Left cardiac atrium (tissue), 4 donors: ENCODE measurements around the gene MFAP4. TPM values are rescaled to one million over a fixed set of nuclear protein-coding genes. Genes with fewer than 3 reads are reported as not detected.

Experiments
- ATAC-seq, 2 donors: fragments of 200-7000 bp; cut with Tn5 transposase; one replicate each; pipeline ENCODE4 v1.9.1; 2020; ENCODE audit warnings: mild to moderate bottlenecking in 2 of 2, moderate library complexity in 2 of 2
- DNase-seq: peaks from one replicate; pipeline ENCODE4 v3.0.0-alpha.2; 2020
- intact Hi-C, 2 donors: fragments of 100-400 bp; cut with DNase I; formaldehyde crosslinking; loops; one replicate each; pipeline versions ENCODE4 v1.14.1 to v1.15.1; 2022 to 2023
- total RNA-seq, 2 donors: library from RNA; stranded (reverse); fragmentation: NEBNext Ultra II Directional; extraction: Animal tissue kit (Norgen Biotek cat#: 25700); gene quantifications; one replicate each; pipeline ENCODE4 v1.2.1, GENCODE V29; 2021
- donor health status: DM: no; HTN: yes; CAD: no.
- donor health status: DM: no; HTN: yes; CAD: no; lungs with severe emphysema.
- donor health status: DM: yes; HTN: yes; CAD: no.
- donor health status: Dilated cardiomyopathy.

Gene MFAP4
- total RNA-seq, 2 donors from 2014 or later: 44.8 to 104 TPM

DNA sequence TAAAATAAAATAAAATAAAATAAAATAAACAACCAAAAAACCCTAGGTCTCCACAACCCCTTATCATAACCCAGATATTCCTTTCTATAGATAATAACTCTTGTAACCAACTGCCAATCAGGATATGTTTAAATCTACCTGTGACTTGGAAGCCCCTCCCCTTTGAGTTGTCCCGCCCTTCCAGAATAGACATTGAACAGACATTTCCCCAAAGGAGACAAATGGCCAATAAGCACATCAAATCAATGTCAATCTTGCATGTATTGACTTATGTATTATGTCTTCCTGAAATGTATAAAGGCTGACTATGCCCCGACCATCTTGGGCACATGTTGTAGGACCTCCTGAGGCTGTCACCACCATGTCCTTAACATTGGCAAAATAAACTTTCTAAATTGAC lies 10.2 kb downstream of the MFAP4 start:
- ATAC-seq (no peak), DNase-seq (no peak)
- intact Hi-C loops: loop anchor here in 1 of 2 donors (1.0 kb wide), 1 partner anchor 15 kb away; the partner anchor contains the start of gene B9D1

DNA sequence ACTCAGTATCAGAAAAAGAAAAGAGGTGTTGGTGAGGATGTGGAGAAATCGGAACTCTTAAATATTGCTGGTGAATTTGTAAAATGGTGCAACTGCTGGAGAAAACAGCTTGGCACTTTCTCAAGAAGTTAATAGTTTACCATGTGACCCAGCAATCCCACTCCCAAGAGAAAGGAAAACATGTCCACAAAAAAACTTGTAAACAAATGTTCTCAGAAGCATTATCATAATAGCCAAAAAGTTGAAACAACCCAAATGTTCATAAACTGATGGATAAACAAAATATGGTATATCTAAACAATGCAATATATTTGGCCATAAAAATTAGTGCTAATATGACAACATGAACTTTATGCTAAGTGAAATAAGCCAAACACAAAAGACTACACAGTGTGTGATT lies 11.3 kb downstream of the MFAP4 start:
- no peak for ATAC-seq

DNA sequence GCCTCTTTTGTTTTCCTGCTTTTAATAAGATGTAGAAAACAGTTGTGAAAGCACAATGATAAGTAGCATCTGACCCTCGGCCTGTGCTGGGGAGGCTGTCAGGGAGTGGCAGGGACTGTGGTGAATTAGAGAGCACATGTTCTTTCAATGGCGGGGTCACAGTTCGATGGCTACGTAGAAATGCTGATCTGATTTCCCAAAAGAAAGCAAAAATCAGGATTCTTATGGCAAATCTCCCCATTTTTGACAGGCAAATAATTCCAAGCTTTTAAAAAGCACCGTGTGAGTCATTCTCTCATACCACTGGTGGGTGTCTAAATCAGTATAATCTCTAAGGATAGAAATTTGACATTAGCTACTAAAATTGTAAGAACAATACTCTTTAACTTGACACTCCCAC lies 12.9 kb downstream of the MFAP4 start:
- DNase-seq: no peak
- intact Hi-C loops: no loop called here
- ATAC-seq: no peak

More for the DNA sequence above, 11.3 kb downstream of the MFAP4 start:
- DNase-seq: no peak
- intact Hi-C loops: no loop called here

DNA sequence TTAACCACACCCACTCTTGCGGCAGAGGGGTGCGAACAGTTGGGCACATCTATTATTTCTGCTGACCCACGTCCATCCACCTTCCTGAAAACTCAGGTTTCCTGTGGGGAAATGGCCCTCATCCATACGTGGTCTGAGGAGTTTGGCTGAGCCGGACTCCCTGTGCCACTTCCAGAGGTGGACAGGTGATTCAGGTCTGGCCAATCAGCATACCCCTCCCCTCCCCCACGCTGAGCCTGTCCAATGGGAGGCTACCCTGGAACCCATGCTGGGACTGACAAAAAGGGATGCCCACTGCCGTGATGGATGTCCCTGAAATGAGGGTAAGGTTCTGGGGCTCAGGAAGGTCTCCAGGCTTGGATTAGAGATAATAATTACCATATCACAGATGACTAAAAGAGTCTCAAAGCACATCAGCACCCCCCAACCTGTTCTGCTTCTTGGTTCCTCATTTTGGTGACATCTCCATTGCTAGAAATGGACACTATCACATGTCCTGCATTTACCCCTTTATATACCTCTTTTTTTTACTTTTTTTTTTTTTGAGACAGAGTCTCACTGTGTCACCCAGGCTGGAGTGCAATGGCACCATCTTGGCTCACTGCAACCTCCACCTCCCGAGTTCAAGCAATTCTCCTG lies 14.0 kb downstream of the MFAP4 start:
- ATAC-seq (no peak), DNase-seq (no peak)
- intact Hi-C loops: no loop called here

DNA sequence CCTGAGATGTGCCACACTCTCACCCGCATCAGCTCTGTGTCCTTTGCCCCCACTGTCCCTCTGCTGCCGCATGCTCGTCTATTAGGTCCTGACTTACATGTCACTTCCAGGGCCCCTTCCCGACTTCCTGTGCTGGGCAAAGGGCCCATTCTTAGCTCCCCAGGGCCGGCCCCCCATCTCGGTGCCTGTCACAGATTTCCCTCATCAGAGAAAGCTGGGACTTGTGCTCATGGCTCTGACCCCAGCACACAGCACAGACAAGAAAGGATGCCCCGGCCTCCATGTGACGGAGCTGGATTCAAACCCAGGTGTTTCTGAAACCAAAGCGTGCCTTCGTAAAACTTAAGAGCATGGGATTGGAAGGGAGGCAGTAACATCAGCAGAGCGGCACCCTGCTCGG lies 14.6 kb downstream of the MFAP4 start:
- no peak for DNase-seq
- ATAC-seq: no peak
- intact Hi-C loops: no loop called here

DNA sequence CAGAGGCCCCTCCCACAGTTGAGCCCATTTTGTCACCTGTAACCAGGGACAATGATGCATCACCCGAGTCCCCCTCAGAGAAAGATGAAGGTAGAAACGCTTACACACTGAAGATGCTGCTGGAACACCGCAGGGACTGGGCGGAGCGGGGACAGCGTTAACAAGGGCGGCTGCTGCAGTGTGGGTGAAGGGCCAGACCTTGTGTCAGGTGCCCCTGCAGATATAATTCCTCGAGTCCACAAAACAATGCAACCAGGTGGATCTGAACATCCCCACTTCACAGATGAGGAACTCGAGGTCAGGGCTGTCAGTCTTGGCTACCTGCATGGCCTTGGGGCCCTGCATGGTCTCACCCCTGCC lies 15.0 kb downstream of the MFAP4 start:
- DNase-seq (no peak), ATAC-seq (no peak)
- intact Hi-C loops: no loop called here

DNA sequence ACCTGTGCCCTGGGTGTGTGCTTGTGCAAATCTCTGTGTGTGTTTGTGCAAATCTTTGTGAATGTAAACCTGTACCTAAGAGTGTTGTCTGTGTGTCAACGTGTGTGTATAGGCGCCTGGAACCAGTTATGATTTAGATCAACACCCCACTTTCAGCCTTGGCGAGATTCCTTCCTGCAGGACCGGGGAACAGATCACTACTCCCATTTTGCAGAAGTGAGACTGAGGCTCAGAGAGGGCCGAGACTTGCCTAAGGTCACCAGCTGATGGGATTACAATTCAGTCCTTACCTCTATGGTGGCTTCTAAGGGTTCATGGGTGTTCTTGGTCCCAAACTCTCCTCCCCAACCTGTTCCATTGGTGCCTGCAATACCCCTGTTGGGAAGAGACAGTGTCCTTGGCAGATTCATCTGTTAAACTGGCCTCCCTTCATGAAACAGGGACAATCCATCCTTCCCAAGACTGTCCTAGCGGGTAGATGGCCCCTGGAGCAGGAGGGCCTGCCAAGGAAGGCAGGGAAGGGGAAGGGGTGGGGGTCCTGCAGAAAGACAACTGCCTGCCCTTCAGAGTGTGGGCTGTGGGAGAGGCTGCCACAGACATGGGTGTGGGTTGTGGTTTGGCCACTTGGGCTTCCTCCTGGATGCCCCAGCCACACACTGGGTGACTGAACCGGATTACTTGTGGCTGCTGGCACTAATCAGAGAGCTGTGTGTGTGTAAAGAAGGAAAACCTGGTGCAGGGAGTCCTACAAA lies 15.6 kb downstream of the MFAP4 start:
- DNase-seq: no peak
- intact Hi-C loops: no loop called here
- no peak for ATAC-seq

DNA sequence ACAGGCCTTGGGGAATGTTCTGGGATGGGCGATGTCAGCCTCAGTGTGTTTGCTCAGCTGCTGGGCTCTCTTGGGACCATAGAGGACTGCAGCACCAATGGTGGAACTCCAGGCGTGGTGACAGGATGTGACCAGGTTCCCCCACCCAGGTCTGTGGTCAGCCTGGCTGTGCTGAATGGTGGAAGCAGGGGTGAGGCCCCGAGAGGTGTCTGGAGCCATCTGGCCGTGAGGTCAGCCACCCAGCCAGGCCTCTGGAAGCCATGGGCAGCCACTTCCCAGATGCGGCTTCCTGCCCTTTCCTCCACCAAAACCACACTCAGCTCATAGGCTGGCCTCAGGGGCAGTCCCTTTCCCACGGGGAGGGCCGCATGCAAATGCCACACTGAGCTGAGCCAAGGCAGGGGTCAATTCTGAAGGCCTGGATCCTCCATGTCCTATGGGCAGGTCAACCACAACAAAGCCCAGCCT lies 16.5 kb downstream of the MFAP4 start:
- intact Hi-C loops: no loop called here
- ATAC-seq: peak; percentile 74 to 86
- DNase-seq: peak; percentile 66

DNA sequence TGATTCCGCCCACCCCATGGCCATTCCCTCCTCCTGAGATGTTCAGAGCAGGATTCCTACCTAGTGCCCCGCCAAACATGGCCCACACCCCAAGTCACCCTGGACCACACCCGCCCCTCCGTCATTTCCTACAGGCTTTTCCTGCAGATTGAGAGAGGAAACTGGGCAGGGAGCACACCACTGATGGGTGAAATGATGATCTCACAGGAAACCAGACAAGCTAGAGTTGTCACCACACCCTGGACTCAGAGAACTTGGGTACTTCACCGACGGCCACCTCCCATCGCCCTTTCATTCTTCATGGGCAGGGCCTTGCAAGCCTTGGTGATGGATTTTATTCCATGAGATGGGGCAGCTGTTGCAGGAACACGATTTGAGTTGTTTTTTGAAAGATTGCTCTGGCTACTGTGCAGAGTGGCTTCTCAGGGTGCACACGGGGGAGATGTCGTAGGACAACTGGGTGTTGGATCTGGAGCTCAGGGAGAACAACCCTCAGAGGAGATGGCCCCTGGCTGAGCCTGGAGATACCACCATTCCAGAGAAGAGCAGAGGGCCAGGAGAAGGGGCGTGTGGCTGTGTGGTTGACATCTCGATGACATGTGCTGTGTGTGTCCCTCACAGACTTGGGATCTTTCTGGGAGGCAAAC lies 17.0 kb downstream of the MFAP4 start:
- ATAC-seq (peak in 1 of 2 donors; percentile 60), DNase-seq (peak; percentile 76)
- intact Hi-C loops: loop anchor here in 1 of 2 donors (10.0 kb wide), 1 partner anchor 395 kb away; no protein-coding TSS in a partner anchor

DNA sequence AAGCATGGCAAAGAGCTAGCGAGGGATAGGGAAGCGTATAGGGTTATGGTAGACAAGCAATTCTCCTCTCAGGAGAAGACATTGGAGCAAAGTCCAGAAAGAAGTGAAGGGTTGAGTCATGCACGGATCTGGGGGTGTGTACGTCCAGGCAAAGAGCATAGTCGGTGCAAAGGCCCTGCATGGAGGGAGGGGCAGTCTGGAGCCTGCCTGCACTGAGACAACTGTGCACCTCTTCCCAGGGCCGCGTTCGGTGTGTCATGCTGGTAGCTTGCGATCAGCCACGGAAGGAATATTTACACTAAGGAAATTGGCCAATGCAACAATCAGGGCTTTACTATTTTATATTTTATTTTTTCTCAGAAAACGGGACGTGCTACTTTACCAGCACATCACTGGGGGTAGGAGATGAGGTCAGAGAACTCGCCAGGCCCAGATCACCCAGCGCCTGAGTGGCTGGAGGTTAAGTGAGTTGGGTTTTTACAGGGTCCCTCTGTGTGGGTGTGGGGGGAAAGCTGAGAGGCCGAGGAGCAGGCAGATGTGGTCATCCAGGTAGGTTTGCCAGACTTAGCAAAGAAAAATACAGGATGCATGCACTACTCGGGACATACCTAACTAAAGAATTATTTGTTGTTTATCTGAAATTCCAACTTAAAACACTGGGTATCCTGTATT lies 17.7 kb downstream of the MFAP4 start:
- ATAC-seq (no peak), DNase-seq (no peak)
- intact Hi-C loops: loop anchor here in 1 of 2 donors (10.0 kb wide), 1 partner anchor 396 kb away; no protein-coding TSS in a partner anchor

DNA sequence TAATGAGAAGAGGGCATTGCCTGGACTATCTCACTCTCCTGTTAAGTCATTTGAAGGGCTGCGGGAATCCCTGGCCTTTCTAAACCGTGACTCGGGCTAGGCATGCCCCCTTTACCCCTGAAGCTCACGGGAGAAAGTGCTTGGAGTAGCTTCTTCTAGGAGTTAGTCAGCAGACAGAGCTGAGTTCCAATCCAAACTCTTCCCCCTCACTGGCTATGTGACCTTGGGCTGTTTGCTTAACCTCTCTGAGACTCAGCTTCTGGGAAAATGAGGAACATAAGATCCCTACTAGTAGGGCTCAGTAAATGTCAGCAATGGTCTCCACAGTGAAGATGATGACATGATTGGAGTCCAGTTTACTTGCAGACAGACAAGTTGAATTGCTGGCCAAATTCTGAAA lies 18.8 kb downstream of the MFAP4 start:
- intact Hi-C loops: loop anchor here in 1 of 2 donors (10.0 kb wide), 1 partner anchor 397 kb away; no protein-coding TSS in a partner anchor
- DNase-seq (no peak), ATAC-seq (no peak)

DNA sequence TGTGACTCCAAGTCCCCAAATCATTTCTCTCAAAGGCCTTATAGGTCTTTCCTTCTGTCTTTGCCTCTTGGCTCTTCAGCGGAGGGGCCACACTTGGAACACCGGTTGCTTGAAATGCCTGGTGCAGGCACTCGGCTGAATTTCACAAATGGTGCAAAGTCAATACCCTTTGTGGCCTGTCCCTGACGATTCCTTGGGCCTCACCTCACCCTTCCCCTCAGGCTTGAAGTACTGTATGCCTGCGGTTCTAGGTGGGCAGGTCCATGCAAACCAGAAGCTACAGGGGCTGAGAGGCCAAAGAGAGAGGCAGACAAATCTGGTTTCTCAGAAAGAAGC lies 20.4 kb downstream of the MFAP4 start:
- intact Hi-C loops: loop anchor here in 1 of 2 donors (10.0 kb wide), 1 partner anchor 398 kb away; no protein-coding TSS in a partner anchor
- no peak for ATAC-seq

DNA sequence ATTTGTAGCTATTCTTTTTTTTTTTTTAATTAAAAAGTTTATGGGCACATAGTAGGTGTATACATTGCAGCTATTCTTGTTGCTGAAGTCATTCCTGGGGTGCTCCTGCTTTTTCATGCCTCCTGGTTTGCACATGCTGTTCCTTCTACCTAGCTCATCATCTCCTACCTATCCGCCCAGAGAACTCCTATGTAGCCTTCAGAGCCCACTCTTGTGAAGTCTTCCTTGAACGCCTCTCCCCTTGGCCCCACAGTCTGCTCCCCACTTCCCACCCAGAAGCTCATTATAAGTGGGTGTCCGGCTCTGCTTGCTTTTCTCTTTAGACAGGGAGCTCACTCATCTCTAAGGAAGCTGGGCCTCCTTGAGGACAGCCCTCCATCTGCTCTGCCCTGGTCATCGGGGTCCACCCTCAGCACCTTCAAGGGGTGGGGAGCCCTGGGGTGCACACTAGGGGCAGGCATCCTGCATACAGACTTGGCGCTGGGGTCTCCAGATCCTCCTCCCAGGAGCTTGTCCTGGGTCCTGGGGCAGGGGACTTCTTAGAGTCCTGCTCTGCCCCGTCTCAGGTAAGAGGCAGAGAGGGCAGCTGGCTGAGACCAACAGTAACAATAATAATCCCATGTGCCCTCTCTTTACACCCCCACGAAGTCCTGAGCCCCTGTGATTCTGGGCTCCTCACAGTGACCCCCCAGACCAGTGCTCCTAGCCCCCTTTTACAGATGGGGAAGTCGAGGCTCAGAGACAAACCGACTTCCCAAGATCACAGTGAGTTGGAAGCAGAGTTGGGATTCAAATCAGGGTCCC lies 21.0 kb downstream of the MFAP4 start:
- ATAC-seq (no peak), DNase-seq (peak; percentile 9)
- intact Hi-C loops: loop anchor here in 1 of 2 donors (10.0 kb wide), 1 partner anchor 399 kb away; no protein-coding TSS in a partner anchor

More for the DNA sequence above, 20.4 kb downstream of the MFAP4 start:
- DNase-seq: no peak

DNA sequence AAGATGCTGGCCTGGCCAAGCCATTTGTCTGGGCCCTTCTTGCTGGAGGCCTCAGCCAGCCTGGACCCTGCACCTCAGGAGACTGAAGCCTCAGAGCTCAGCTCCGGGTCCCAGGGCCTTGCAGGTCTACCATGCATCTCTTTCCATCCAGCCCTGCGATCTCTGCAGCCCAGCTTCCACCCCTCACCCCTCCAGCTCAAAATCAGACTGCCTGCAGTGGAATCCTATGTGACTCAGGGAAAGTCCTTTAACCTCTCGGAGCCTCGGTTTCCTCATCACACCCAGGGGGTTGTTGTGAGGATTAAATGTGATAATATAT lies 21.5 kb downstream of the MFAP4 start:
- no peak for ATAC-seq
- intact Hi-C loops: loop anchor here in 1 of 2 donors (10.0 kb wide), 1 partner anchor 399 kb away; no protein-coding TSS in a partner anchor
- DNase-seq: no peak

DNA sequence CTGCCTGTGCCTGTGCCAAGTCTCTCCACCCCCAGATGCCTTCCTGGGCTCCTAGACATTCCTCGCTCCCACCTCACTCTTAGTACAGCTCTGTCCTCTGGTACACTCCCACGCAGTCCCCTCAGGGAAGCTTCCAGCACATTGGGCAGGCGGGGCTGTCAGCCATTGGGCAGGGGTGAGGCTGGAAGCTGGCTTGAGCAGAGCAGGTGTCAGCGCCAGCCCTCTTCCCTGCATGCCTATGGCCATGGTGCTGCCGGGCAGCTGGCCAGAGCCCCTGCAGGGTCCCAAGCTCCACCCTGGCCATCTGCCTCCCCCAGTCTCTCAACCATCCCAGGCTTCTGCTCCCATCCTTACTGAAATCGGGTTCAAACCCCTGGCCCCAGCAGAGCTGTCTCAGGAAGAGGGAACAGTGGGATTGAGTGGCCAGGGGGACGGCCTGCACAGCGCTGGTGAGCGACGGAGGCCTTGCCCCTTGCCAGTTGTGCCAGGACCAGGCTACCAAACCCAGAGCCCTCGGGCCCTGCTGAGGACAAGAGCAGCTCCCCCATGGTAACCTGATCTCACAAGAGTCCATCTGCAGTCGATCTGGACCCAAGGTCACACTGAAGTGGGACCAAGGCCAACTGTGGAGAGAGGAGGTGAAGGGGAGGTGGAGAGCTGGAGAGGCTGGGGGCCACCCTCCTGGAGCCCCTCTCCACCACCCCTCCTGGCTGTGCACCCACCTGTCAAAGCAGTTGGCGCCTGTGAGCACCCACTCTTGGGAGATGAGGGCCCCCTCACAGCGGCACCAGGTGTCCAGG lies 22.1 kb downstream of the MFAP4 start:
- ATAC-seq: no peak
- intact Hi-C loops: loop anchor here (5.0 to 10.0 kb wide), 3 partner anchors 82 to 400 kb away; no protein-coding TSS in a partner anchor
- DNase-seq: peak; percentile 20

DNA sequence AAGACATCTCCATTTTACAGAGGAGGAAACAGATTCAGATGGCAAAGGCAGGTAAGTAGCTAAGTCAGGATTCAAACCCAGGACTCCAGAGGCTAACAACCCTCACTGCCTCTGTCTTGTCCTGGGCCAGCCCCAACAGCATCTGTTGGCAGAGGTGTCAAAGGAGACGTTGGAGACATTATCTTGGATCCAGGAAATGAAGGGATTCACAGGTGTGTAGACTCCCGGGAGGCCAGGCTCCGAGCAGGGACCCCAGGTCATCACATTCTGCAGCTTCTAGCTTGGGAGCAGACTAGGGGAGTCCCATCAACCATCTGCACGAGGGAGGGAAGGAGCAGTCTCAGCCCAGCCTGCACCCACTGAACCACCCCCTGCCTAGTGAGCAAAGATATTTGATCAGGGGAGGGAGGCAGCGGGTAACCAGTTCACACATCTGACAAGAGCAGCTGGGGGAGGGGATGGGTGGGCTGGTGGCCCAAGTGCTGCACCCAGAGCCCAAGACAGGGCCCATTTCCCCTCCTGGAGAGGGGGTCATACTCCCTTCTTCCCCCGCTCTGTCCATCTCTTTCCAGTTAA lies 23.4 kb downstream of the MFAP4 start:
- intact Hi-C loops: loop anchor here (1.0 to 10.0 kb wide), 4 partner anchors 84 to 401 kb away; no protein-coding TSS in a partner anchor
- DNase-seq: peak; percentile 14

DNA sequence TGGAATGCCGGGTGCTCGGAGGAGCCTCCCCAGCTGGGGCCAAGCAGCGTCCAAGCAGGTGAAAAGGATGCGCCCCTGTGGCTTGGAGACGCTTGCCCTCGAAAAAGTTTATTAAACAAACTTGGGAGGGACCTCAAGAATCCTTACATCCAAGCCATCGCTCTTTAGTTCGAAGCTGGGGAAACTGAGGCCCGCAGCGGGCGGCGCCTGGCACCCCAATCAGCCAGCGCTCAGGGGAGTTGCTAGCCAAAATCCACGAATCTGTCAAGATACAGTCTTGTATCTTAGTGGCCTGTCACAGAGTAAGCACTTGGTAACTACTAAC lies 23.9 kb downstream of the MFAP4 start:
- DNase-seq: no peak
- no peak for ATAC-seq
- intact Hi-C loops: loop anchor here (1.0 to 10.0 kb wide), 4 partner anchors 84 to 402 kb away; no protein-coding TSS in a partner anchor

More for the DNA sequence above, 23.4 kb downstream of the MFAP4 start:
- no peak for ATAC-seq
